ENCODE results near the gene CENPK.
A peak's percentile ranks its signal among the peaks of the same experiment; 100 is the strongest.
"Not testable (repeated sequence)": the region's sequence is repeated elsewhere in the genome, so short reads cannot be mapped to it uniquely, and the experiment has no call there.

The CENPK gene

GRCh38 chr5:65489119-65489518, 73.8 kb downstream of the CENPK start:
- no peak for DNase-seq

GRCh38 chr5:65488038-65488687, 74.8 kb downstream of the CENPK start:
- DNase-seq = peak; percentile 7

DNA sequence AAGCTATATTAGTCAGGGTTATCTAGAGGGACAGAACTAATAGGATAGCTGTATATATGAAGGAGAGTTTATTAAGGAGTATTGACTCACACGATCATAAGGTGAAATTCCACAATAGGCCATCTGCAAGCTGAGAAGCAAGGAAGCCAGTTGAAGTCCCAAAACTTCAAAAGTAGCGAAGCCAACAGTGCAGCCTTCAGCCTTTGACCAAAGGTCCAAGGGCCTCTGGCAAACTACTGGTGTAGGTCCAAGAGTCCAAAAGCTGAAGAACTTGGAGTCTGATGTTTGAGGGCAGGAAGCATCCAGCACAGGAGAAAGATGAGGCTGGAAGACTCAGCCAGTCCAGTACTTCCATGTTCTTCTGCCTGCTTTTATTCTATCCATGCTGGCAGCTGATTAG, 76.2 kb downstream of the CENPK start:
- not testable (repeated sequence) for DNase-seq

DNA sequence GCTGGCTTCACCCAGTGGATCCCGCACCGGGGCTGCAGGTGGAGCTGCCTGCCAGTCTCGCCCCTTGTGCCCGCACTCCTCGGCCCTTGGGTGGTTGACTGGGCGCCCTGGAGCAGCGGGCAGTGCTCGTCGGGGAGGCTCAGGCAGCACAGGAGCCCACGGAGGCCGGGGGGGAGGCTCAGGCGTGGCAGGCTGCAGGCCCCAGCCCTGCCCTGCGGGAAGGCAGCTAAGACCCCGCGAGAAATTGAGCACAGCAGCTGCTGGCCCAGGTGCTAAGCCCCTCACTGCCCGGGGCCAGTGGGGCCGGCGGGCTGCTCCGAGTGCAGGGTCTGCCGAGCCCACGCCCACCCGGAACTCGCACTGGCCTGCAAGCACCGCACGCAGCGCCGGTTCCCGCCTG, 77.6 kb downstream of the CENPK start:
- DNase-seq = no peak

DNA sequence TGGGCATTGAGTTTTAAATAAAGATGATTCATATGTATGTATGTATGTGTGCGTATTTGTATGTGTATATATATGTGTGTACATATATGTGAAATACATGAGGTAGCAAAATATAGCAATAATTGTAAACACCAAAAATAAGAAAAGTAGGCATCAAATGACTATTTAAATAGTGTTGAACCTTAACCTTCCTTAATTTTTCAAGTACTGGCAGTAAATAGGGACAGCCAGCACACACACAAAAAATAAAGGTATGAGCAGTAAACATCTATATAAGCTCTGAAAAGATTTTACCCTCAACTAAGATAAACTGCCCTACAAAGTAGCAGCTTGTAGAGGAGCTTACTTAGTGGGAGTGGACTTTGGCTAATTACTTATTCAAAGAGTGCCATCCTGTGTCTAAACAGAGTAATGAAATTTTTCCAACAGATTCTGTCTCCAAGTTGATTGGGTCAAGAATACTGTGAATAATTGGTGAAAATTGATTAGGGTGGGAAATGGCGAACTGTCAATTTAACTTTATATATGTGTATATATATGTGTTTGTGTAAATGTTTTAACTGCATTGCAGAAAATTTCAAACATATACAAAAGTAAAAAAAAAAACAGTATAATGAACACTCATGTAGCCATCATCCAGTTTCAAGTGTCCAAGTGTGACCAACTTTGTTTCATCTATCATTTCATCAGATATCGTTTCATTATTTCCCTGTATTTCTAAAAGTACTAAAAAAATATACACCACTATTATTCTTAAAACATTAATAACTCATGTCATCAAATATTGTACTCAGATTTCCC, 79.2 kb downstream of the CENPK start:
- DNase-seq = peak; percentile 88

GRCh38 chr5:65482736-65483545, 80.0 kb downstream of the CENPK start:
- DNase-seq = peak; percentile 82

DNA sequence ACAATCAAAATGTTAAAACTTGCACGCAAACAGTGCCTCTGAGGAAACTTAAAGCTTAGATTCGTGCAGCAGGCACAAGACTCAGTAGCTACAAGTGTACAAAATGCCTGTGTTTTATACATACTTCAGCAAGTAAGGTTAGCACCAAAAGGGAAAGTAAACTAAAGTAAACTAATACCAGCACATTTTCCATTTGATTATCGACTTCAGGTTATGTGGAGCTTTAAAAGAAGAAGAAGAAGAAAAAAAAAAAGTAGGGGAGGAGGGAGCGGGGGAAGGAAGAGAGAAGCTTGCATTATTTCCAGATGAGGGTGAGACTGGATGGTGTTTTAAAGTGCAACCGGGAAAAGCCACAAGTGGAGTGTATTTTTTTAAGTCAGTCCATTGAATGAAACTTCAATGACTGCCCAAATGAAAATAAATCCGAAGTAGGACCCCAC, 80.7 kb downstream of the CENPK start:
- peak; percentile 59 for DNase-seq

DNA sequence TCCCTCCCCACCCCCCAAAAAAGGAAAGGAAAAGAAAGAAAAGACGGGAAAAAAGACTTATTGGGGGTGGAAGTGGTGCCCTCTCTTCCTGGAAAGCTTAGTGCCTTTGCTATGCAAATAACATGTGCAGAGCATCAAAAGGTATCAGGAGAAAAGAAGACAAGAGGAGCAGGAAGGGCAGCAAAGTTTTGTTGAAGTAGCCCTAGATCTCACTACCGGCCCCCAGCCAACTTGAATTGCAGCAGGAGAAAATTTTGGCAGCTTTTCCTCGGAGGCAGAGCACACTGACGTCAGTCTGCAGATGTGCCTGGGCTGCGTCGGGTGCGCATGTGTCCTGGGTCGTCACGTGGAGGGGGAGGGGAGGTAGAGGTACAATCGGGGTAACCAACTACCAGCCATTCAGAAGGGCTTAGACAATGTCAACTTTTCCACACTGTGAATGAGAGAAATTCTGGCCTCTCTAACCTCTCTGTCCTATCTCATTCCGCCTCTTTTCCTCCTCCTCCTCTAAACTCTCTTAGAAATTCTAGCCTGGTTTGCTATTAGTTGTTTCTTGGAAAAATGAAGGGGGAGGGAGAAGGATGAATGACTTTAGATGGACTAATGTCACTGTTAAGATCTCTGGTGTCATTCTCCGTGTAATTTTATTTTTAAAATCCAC, 81.2 kb downstream of the CENPK start, which contains the start of gene ADAMTS6:
Gene ADAMTS6 (minus strand): TSS at position 286 of the 661 bp plus-strand sequence. CDS start 8,247 bp downstream, outside the sequence.
- DNase-seq = peak; percentile 97

DNA sequence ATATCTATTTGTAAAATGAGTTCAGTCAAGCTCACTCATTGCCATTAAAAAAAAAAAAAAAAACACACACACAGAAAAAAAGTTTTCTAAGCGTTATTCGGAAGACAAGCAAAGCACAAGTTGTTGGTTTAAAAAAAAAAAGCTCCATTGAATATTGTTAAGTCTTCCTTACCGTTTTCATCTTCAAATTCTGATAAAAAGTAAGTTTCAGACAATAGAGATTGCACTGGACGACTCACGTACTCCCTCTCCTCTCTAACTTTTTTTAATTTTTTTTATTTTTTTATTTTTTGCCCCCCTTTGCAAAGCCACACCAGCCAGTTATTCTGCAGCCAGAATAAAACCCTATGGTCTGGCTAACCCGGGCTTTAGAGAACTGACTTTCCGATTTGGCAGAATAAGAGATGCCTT, 81.8 kb downstream of the CENPK start:
- no peak for DNase-seq

DNA sequence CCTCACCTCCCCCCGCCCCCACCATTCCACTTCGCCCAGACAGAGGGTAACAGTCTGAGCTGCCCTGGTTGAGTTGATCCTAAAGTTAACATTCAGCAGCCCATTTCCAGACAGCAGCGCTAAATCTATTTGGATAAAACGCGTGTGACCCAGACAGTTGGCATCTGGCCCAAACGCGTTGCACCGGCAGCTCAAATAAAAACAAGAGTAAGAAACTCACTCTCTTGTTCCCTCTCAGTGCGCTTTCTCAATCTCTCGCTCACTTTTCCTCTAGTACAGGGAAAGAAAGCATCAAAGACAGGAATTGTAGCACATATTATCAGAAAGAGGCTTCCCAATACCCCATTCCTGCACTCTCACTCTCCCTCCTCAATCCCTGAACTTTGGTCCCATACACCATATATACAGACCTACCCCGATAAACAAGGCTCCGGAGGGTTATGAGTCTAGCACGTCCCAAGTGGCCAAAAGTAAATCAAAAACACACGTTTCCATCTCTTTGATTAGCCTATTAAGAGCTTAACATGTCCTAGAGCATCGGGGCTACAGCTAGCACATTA, 82.6 kb downstream of the CENPK start:
- peak; percentile 89 for DNase-seq

- DNase-seq = no peak
These were observed 83.4 kb downstream of the CENPK start for GRCh38 chr5:65479527-65479926.

DNA sequence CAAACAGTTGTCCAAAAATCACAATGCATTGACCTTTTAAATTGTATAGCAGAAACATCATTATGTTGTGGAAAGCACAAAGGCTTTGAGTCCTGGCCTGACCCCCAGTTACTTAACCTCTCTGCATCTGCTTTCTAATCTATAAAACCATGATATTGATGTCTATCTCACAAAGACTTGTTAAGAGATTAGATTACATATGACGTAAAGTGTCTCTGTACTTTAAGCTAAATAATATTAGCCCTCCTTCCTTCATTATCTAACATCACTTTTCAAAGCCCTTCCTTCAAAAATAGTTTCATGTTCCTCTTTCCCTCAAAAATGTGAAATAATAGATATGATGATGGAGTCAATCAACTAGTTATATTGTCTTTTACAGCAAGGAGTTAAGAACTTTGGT, 84.6 kb downstream of the CENPK start:
- DNase-seq = no peak

DNA sequence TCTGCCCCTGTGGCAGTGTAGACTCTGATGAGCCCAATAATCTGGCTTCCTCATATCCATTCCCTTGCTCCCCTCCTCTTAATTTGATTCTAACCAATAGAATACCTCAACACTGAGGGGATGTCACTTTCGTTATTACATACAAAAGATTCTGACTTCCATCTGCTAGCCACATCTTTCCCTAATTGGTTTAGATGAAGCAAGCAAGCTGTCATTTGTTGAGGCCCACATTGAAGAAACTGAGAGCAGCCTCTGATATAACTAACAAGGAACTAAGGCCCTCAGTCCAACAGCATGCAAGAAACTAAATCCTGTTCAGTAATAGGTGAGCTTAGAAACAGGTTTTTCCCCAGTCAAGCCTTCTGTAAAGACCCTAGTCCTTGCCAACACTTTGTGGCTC, 87.1 kb downstream of the CENPK start:
- DNase-seq = no peak

- no peak for DNase-seq
These were observed 87.6 kb downstream of the CENPK start for GRCh38 chr5:65475336-65475735.

DNA sequence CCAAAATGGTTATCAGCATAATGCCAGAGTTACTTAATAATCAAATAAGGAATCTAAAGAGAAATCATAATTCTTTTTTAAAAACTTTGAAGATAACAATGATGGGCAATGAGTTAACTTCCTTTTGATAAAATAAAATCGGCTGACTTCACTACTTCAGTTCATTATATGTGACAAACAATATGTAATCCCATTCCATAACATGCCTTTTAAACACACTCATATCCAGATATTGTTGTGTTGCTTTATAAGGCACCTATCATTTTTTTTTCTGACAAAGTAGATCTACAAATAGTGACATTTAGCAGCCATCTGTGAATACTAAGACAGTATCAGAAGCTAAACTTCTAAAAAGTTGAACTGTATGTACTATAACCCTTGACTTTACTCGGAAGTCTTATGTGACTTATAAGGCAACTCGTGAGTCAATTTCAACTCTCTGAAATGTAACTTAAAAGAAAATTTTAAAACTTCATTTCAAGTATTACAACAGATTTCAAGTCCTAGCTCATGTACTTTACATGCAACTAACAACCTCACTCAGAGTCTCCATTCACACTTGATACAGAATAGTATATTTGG, 88.7 kb downstream of the CENPK start:
- no peak for DNase-seq

DNA sequence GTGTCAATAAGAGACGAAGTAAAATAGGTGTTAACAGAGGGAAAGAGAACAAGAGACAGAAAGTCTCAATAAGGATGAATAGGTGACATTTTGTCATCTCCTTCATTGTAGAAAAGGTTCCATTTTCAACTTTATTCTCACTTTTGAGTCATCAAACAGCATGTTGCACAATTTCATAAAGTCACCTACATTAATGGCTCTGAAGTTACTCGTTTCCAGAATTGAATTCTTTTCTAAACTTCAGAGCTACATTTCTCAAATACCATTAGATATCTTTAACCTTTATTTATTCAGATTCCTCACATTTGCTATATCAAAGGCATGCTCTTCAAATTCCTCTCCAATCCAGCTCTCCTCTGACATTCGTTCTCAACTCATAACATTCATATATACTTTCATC, 94.3 kb downstream of the CENPK start:
- no peak for DNase-seq

All from NCI-H69 (cell line).